Measurements from ENCODE around the gene SIK3. TPM values are rescaled to one million over a fixed set of nuclear protein-coding genes. Genes with fewer than 3 reads are reported as not detected.

The SIK3 gene
- total RNA-seq, 1 donor from 2014 or later = 29.4 TPM

DNA sequence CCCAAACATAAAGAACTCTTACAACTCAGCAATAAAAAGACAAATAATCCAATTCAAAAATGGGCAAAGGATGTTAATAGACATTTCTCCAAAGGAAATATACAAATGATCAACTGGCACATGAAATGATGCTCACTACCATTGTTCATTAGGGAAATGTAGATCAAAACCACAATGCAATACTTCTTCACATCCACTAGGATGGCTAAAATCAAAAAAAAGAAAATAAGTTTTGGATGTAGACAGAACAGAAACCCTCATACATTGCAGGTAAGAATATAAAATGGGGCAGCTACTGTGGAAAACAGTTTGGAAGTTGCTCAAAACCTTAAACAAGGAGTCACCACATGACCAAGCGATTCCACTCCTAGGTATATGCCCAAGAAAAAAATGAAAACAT lies 16.3 kb downstream of the SIK3 start:
- Mint-ChIP-seq H3K4me3 (ENCODE audit: unreplicated experiment) (no peak overlapping the region), H3K27ac (ENCODE audit: unreplicated experiment) (no peak overlapping the region)

DNA sequence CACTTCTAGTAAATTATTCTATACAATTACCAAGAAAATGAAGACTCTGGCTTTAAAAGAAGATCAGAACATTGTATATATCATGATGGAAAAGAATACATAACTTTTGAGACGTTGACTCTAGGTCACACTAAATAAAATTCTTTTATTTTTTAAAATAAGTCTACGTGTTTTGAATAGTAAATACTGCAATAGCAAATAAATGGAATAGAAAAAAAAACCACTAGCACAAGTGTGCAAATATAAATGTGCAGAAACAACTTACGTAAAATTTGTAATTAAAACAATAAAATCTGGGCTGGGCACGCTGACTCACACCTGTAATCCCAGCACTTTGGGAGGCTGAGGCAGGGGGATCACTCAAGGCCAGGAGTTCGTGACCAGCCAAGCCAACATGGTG lies 17.9 kb downstream of the SIK3 start:
- H3K9me3 Mint-ChIP-seq (ENCODE audit: unreplicated experiment) = no peaks in the 10 kb centered on the region
- H3K27me3 Mint-ChIP-seq (ENCODE audit: unreplicated experiment) = no peaks in the 10 kb centered on the region
- TF ChIP-seq, protein P1, sequence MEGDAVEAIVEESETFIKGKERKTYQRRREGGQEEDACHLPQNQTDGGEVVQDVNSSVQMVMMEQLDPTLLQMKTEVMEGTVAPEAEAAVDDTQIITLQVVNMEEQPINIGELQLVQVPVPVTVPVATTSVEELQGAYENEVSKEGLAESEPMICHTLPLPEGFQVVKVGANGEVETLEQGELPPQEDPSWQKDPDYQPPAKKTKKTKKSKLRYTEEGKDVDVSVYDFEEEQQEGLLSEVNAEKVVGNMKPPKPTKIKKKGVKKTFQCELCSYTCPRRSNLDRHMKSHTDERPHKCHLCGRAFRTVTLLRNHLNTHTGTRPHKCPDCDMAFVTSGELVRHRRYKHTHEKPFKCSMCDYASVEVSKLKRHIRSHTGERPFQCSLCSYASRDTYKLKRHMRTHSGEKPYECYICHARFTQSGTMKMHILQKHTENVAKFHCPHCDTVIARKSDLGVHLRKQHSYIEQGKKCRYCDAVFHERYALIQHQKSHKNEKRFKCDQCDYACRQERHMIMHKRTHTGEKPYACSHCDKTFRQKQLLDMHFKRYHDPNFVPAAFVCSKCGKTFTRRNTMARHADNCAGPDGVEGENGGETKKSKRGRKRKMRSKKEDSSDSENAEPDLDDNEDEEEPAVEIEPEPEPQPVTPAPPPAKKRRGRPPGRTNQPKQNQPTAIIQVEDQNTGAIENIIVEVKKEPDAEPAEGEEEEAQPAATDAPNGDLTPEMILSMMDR (IDR thresholded peaks at IDR 0.05; ENCODE audit: unreplicated experiment) = no peak
- H3K4me1 Mint-ChIP-seq (ENCODE audit: unreplicated experiment) = no peaks in the 10 kb centered on the region
- DNase-seq (ENCODE audit: low spot score) = no peak
- H3K4me3 Mint-ChIP-seq (ENCODE audit: unreplicated experiment) = no peak overlapping the region
- no peak overlapping the region for H3K27ac Mint-ChIP-seq (ENCODE audit: unreplicated experiment)
- H3K36me3 Mint-ChIP-seq (ENCODE audit: low read depth, unreplicated experiment) = no peaks in the 10 kb centered on the region

More for the DNA sequence above, 16.3 kb downstream of the SIK3 start:
- peaks cover under 1% of the 10 kb centered on the region for H3K27me3 Mint-ChIP-seq (ENCODE audit: unreplicated experiment)
- no peaks in the 10 kb centered on the region for H3K9me3 Mint-ChIP-seq (ENCODE audit: unreplicated experiment)
- no peaks in the 10 kb centered on the region for H3K4me1 Mint-ChIP-seq (ENCODE audit: unreplicated experiment)
- no peak for DNase-seq (ENCODE audit: low spot score)
- H3K36me3 Mint-ChIP-seq (ENCODE audit: low read depth, unreplicated experiment) = no peaks in the 10 kb centered on the region
- TF ChIP-seq, protein P1 (IDR thresholded peaks at IDR 0.05; ENCODE audit: unreplicated experiment) = peak; percentile 49

DNA sequence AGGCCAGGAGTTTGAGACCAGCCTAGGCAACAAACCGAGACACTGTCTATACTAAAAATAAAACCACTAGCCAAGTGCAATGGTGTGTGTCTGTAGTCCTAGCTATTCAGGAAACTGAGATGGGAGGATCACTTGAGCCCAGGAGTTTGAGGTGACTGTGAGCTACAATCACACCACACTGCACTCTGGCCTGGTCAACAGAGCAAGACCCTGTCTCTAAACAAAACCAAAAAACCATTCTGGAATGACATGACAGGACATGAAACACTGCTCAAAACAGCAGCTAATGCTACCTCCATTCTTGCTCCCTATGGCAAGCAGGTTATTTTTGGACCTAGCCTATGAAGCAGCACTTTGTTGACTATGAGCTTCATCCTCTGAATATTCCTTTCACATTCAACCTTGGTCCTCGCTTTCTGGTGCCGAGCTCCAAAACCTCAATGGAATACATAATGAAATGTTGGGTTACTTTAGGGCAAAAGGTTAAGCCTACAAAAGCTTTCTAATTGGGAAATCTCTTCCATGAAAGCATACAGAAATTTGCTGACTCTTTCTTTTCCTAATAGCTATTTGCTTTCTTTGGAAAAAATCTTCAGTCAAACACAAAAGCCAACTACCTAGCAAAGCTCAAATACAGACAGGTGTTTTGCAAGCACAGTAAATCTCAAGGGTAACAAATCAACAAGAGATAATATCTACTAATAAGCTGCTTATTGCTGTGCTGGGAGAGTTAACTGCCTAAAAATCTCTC lies 21.1 kb downstream of the SIK3 start:
- Mint-ChIP-seq H3K4me1 (ENCODE audit: unreplicated experiment) (peaks cover 3% of the 10 kb centered on the region), H3K4me3 (ENCODE audit: unreplicated experiment) (no peak overlapping the region), H3K9me3 (ENCODE audit: unreplicated experiment) (no peaks in the 10 kb centered on the region), H3K36me3 (ENCODE audit: low read depth, unreplicated experiment) (no peaks in the 10 kb centered on the region), H3K27me3 (ENCODE audit: unreplicated experiment) (no peaks in the 10 kb centered on the region), H3K27ac (ENCODE audit: unreplicated experiment) (no peak overlapping the region)
- DNase-seq (ENCODE audit: low spot score) = no peak
- TF ChIP-seq, protein P1 (IDR thresholded peaks at IDR 0.05; ENCODE audit: unreplicated experiment) = no peak

DNA sequence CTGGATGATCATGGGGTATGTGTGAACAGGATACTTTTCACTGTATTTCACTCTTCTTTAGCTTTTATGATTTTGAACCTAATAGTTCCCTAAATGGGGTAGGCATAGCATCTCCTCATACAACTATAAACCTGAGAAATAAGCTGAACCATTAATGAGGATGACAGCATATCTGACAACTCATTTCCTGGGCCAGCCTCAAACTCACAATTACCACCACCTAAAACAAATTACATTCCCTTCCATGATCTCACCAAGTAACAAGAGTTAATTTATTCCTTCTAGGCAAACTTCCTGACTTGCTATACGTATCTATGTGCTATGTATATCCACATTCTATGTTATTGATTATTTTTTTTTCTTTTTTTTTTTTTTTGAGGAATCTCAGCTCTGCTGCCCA lies 23.0 kb downstream of the SIK3 start:
- TF ChIP-seq, protein P1 (IDR thresholded peaks at IDR 0.05; ENCODE audit: unreplicated experiment) = no peak
- H3K36me3 Mint-ChIP-seq (ENCODE audit: low read depth, unreplicated experiment) = no peaks in the 10 kb centered on the region
- H3K4me1 Mint-ChIP-seq (ENCODE audit: unreplicated experiment) = peaks cover 7% of the 10 kb centered on the region
- no peak for DNase-seq (ENCODE audit: low spot score)
- H3K4me3 Mint-ChIP-seq (ENCODE audit: unreplicated experiment) = no peak overlapping the region
- no peaks in the 10 kb centered on the region for H3K9me3 Mint-ChIP-seq (ENCODE audit: unreplicated experiment)
- H3K27me3 Mint-ChIP-seq (ENCODE audit: unreplicated experiment) = no peaks in the 10 kb centered on the region
- H3K27ac Mint-ChIP-seq (ENCODE audit: unreplicated experiment) = no peak overlapping the region

DNA sequence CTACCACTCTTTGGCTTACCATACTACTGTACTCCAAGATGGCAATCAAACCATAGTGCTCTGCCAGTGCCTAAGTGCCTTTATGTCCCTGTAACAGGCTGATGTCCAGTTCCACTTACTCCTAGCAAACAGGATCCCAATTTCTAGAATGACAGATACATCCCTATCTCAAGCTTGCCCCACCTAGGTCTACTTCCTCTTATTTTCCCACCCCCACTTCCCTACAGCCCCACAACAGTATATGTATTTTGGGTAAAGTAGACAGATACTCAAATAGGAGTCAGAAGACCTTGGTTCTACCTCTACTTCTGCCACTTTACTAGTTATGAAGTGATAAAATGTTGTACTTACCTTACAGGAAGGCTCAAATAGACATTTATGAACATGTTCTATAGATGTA lies 24.1 kb downstream of the SIK3 start:
- Mint-ChIP-seq H3K4me1 (ENCODE audit: unreplicated experiment) (peaks cover 11% of the 10 kb centered on the region), H3K27me3 (ENCODE audit: unreplicated experiment) (no peaks in the 10 kb centered on the region), H3K27ac (ENCODE audit: unreplicated experiment) (no peak overlapping the region), H3K36me3 (ENCODE audit: low read depth, unreplicated experiment) (no peaks in the 10 kb centered on the region), H3K4me3 (ENCODE audit: unreplicated experiment) (no peak overlapping the region), H3K9me3 (ENCODE audit: unreplicated experiment) (no peaks in the 10 kb centered on the region)
- TF ChIP-seq, protein P1 (IDR thresholded peaks at IDR 0.05; ENCODE audit: unreplicated experiment) = no peak
- DNase-seq (ENCODE audit: low spot score) = no peak
